Measurements from ENCODE around the gene P2RX7. TPM values are rescaled to one million over a fixed set of nuclear protein-coding genes. Genes with fewer than 3 reads are reported as not detected.

The P2RX7 gene
- total and polyA plus RNA-seq, 2 experiments from 2014 or later, result 0.90 to 1.7 TPM

GRCh38 chr12:121182222-121182893, 49.7 kb downstream of the P2RX7 start:
- no peak overlapping the region for H3K4me2 ChIP-seq
- H2AFZ ChIP-seq, result no peak overlapping the region
- DNase-seq (ENCODE audit: low spot score), result no peak
- 90% methylated on average over 3 of the region's 3 CpGs for WGBS (ENCODE audit: low lambda C conversion rate, missing lambda C conversion rate)
- H3K27ac ChIP-seq, result no peak overlapping the region
- TF ChIP-seq EZH2 (IDR thresholded peaks at IDR 0.05; ENCODE audit: borderline replicate concordance), result no peak
- TF ChIP-seq CTCF (IDR thresholded peaks at IDR 0.05; ENCODE audit: poor library complexity), result no peak
- no peak for TF ChIP-seq EZH2phosphoT487 (IDR thresholded peaks at IDR 0.05; ENCODE audit: low read depth, severe bottlenecking, unreplicated experiment)
- H3K9me2 ChIP-seq (replicated peaks; ENCODE audit: insufficient read depth), result no peaks in the 10 kb centered on the region
- H3K9me3 ChIP-seq (ENCODE audit: low read depth), result no peaks in the 10 kb centered on the region
- no peaks in the 10 kb centered on the region for H3K4me1 ChIP-seq (ENCODE audit: insufficient read depth)
- no peaks in the 10 kb centered on the region for H4K20me1 ChIP-seq (ENCODE audit: insufficient read depth, poor library complexity, severe bottlenecking)
- no peaks in the 10 kb centered on the region for H3K36me3 ChIP-seq (replicated peaks; ENCODE audit: insufficient read depth, low read depth)
- no peaks in the 10 kb centered on the region for H3K27me3 ChIP-seq
- H3K79me2 ChIP-seq, result no peaks in the 10 kb centered on the region
- H3K4me3 ChIP-seq, result no peak overlapping the region

GRCh38 chr12:121184425-121184824, 51.7 kb downstream of the P2RX7 start:
- 91% methylated on average over 15 of the region's 15 CpGs for WGBS (ENCODE audit: low lambda C conversion rate, missing lambda C conversion rate)
- H2AFZ ChIP-seq, result no peak overlapping the region
- H3K27me3 ChIP-seq, result no peaks in the 10 kb centered on the region
- no peak overlapping the region for H3K4me3 ChIP-seq
- no peaks in the 10 kb centered on the region for H4K20me1 ChIP-seq (ENCODE audit: insufficient read depth, poor library complexity, severe bottlenecking)
- no peak overlapping the region for H3K27ac ChIP-seq
- TF ChIP-seq CTCF (IDR thresholded peaks at IDR 0.05; ENCODE audit: poor library complexity) (no peak), EZH2 (IDR thresholded peaks at IDR 0.05; ENCODE audit: borderline replicate concordance) (no peak), EZH2phosphoT487 (IDR thresholded peaks at IDR 0.05; ENCODE audit: low read depth, severe bottlenecking, unreplicated experiment) (no peak)
- no peaks in the 10 kb centered on the region for H3K79me2 ChIP-seq
- no peaks in the 10 kb centered on the region for H3K4me1 ChIP-seq (ENCODE audit: insufficient read depth)
- no peaks in the 10 kb centered on the region for H3K9me3 ChIP-seq (ENCODE audit: low read depth)
- DNase-seq (ENCODE audit: low spot score), result no peak
- no peak overlapping the region for H3K4me2 ChIP-seq
- no peaks in the 10 kb centered on the region for H3K36me3 ChIP-seq (replicated peaks; ENCODE audit: insufficient read depth, low read depth)
- H3K9me2 ChIP-seq (replicated peaks; ENCODE audit: insufficient read depth), result no peaks in the 10 kb centered on the region

GRCh38 chr12:121184984-121185889, 52.6 kb downstream of the P2RX7 start:
- Histone ChIP-seq H3K4me3 (no peak overlapping the region), H3K9me3 (ENCODE audit: low read depth) (no peaks in the 10 kb centered on the region), H3K9me2 (replicated peaks; ENCODE audit: insufficient read depth) (no peaks in the 10 kb centered on the region), H4K20me1 (ENCODE audit: insufficient read depth, poor library complexity, severe bottlenecking) (no peaks in the 10 kb centered on the region), H2AFZ (no peak overlapping the region), H3K4me2 (no peak overlapping the region), H3K36me3 (replicated peaks; ENCODE audit: insufficient read depth, low read depth) (no peaks in the 10 kb centered on the region), H3K79me2 (no peaks in the 10 kb centered on the region), H3K27me3 (no peaks in the 10 kb centered on the region), H3K27ac (no peak overlapping the region), H3K4me1 (ENCODE audit: insufficient read depth) (no peaks in the 10 kb centered on the region)
- 96% methylated on average over 7 of the region's 7 CpGs for WGBS (ENCODE audit: low lambda C conversion rate, missing lambda C conversion rate)
- TF ChIP-seq CTCF (IDR thresholded peaks at IDR 0.05; ENCODE audit: poor library complexity), result no peak
- no peak for TF ChIP-seq EZH2 (IDR thresholded peaks at IDR 0.05; ENCODE audit: borderline replicate concordance)
- TF ChIP-seq EZH2phosphoT487 (IDR thresholded peaks at IDR 0.05; ENCODE audit: low read depth, severe bottlenecking, unreplicated experiment), result no peak
- no peak for DNase-seq (ENCODE audit: low spot score)
